BJ (cell line): ENCODE results near the gene ANKH. TPM values are rescaled to one million over a fixed set of nuclear protein-coding genes. Genes with fewer than 3 reads are reported as not detected.

ENCODE experiments used
- CTCF ChIA-PET: fragments of 350-600 bp; formaldehyde crosslinking; extraction: SDS; loops from one replicate; lab custom pipeline; 2021; ENCODE audit warnings: antibody characterized with exemption, inconsistent platforms; lab: Yijun Ruan, JAX
- POLR2A ChIA-PET: fragments of 300-600 bp; sonication (Branson Sonifier 250); formaldehyde crosslinking; extraction: SDS; loops from one replicate; lab custom pipeline; 2021; ENCODE audit warnings: antibody characterized with exemption; lab: Charles Lee
- DNase-seq: peaks from one replicate; pipeline ENCODE4 v3.0.0-alpha.2; 2011; ENCODE audit warnings: low read depth
- H3K27me3 ChIP-seq: 2 replicates; pipeline ENCODE4 v1.6.0; 2011; ENCODE audit warnings: low read length; ENCODE audit not compliant: control insufficient read depth, insufficient read depth
- H3K36me3 ChIP-seq: 2 replicates; pipeline ENCODE4 v1.5.1; 2011; ENCODE audit warnings: low read length; ENCODE audit not compliant: control insufficient read depth, insufficient read depth
- H3K4me3 ChIP-seq: 2 replicates; pipeline ENCODE4 v1.5.1; 2011; ENCODE audit warnings: low read depth, mild to moderate bottlenecking, control low read depth, low read length
- CTCF ChIP-seq: IDR thresholded peaks from 2 replicates; pipeline ENCODE4 v1.5.1; 2011; ENCODE audit warnings: low read depth, mild to moderate bottlenecking, control low read depth, inconsistent platforms, low read length, moderate library complexity; ENCODE audit not compliant: insufficient read depth
- polyA plus RNA-seq: library from polyadenylated mRNA; depleted of rRNA; stranded (reverse); fragments of >200 nt; gene quantifications from 2 replicates; pipeline ENCODE4 v1.2.3, GENCODE V29; 2011

ANKH gene
- polyA plus RNA-seq, 1 experiment, result 65.3 TPM

- CTCF ChIA-PET, result interaction anchor here (1.1 to 4.4 kb wide), 4 partner anchors 9 to 307 kb away, joined by 3 to 23 read pairs (median 4); no protein-coding TSS in a partner anchor
- DNase-seq, result no peak
- TF ChIP-seq CTCF, result no peak
- H3K27me3 ChIP-seq, result no peaks in the 10 kb centered on the region
- H3K36me3 ChIP-seq, result peaks cover 22% of the 10 kb centered on the region
- POLR2A ChIA-PET, result no interaction called here
- no peak overlapping the region for H3K4me3 ChIP-seq
Measured at GRCh38 chr5:14708551-14708950, 163.0 kb downstream of the ANKH start.

- no peak for DNase-seq
- Histone ChIP-seq H3K4me3 (no peak overlapping the region), H3K27me3 (no peaks in the 10 kb centered on the region), H3K36me3 (peaks cover 22% of the 10 kb centered on the region)
- ChIA-PET POLR2A (no interaction called here), CTCF (interaction anchor here (1.1 to 4.4 kb wide), 5 partner anchors 8 to 307 kb away, joined by 3 to 23 read pairs (median 4); no protein-coding TSS in a partner anchor)
- TF ChIP-seq CTCF, result no peak
Measured at GRCh38 chr5:14707811-14708390, 163.7 kb downstream of the ANKH start.

- Histone ChIP-seq H3K27me3 (no peaks in the 10 kb centered on the region), H3K36me3 (peaks cover 20% of the 10 kb centered on the region), H3K4me3 (no peak overlapping the region)
- no peak for TF ChIP-seq CTCF
- DNase-seq, result peak; percentile 58
- ChIA-PET POLR2A (no interaction called here), CTCF (interaction anchor here (0.6 to 4.4 kb wide), 4 partner anchors 12 to 297 kb away, joined by 3 to 23 read pairs (median 4); no protein-coding TSS in a partner anchor)
Measured at GRCh38 chr5:14706615-14707021, 165.0 kb downstream of the ANKH start.

GRCh38 chr5:14705556-14705955 is 166.0 kb downstream of the ANKH start:
- CTCF ChIA-PET, result interaction anchor here (2.3 kb wide), 1 partner anchor 298 kb away, joined by 7 read pairs; no protein-coding TSS in a partner anchor
- DNase-seq, result no peak
- peaks cover 14% of the 10 kb centered on the region for H3K36me3 ChIP-seq
- no peak overlapping the region for H3K4me3 ChIP-seq
- no peaks in the 10 kb centered on the region for H3K27me3 ChIP-seq
- TF ChIP-seq CTCF, result no peak
- POLR2A ChIA-PET, result no interaction called here

GRCh38 chr5:14702238-14702839 is 169.2 kb downstream of the ANKH start:
- DNase-seq, result no peak
- no peak for TF ChIP-seq CTCF
- CTCF ChIA-PET, result interaction anchor here (1.1 to 1.9 kb wide), 4 partner anchors 15 to 301 kb away, joined by 3 to 5 read pairs (median 4); no protein-coding TSS in a partner anchor
- no peaks in the 10 kb centered on the region for H3K27me3 ChIP-seq
- H3K36me3 ChIP-seq, result peaks cover 11% of the 10 kb centered on the region
- POLR2A ChIA-PET, result no interaction called here
- H3K4me3 ChIP-seq, result no peak overlapping the region
